ENCODE results near the gene IGHMBP2. TPM values are rescaled to one million over a fixed set of nuclear protein-coding genes. Genes with fewer than 3 reads are reported as not detected.

The IGHMBP2 gene
- total RNA-seq, 1 donor from 2014 or later, result 31.6 TPM

DNA sequence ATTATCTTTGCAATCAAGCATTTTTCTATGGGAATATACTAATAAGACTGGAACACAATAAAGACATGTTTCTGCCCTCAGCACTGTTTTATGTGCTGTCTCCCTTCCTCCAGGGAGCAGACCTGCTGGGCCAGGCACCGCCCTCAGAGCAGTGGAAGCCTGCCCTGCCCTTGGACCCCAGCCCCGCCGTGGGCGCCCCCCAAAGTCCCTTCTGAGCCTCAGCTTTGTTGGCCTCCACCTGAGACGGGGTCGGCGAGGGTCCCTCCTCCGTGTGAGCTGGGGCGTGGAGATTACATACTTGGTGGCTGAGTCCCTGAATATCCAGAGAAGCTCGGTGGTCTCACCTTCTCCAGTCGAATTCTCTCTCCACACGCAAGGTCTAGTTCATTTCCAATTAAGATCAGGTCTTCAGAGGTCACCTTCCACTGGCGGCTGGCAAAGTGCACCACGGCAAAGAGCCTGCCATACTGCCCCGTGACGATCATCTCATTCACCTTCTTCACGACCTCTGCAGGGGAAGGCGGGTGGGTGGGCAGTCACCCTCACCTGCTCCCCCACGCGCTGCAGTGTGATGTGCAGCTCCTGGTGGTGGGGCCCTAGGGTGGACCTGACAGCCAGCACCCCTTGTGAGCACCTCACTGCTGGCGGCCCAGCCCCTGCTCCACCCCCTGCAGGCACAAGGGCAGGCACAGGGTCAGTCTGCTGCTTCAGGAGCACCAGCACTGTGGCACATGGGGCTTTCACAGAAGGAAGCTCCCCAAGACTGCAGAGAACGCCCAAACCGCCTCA is 7.3 kb upstream of the IGHMBP2 start:
- no peaks in the 10 kb centered on the region for H3K4me1 Mint-ChIP-seq (ENCODE audit: low read depth)

GRCh38 chr11:68897441-68897840 is 6.2 kb upstream of the IGHMBP2 start:
- Mint-ChIP-seq H3K9me3 (no peaks in the 10 kb centered on the region), H3K27me3 (ENCODE audit: low read depth) (no peaks in the 10 kb centered on the region), H3K36me3 (ENCODE audit: low read depth) (peaks cover 56% of the 10 kb centered on the region), H3K4me3 (ENCODE audit: low read depth) (no peak overlapping the region), H3K27ac (no peak overlapping the region), H3K4me1 (ENCODE audit: low read depth) (peaks cover 10% of the 10 kb centered on the region)
- intact Hi-C loops (cut with micrococcal nuclease), result no loop called here
- no peak for DNase-seq (ENCODE audit: low spot score)

More for the DNA sequence above, 7.3 kb upstream of the IGHMBP2 start:
- DNase-seq (ENCODE audit: low spot score), result no peak
- H3K4me3 Mint-ChIP-seq (ENCODE audit: low read depth), result no peak overlapping the region
- no peak overlapping the region for H3K27ac Mint-ChIP-seq
- H3K9me3 Mint-ChIP-seq, result no peaks in the 10 kb centered on the region
- no peaks in the 10 kb centered on the region for H3K27me3 Mint-ChIP-seq (ENCODE audit: low read depth)
- intact Hi-C loops (cut with micrococcal nuclease), result no loop called here
- H3K36me3 Mint-ChIP-seq (ENCODE audit: low read depth), result peaks cover 51% of the 10 kb centered on the region

DNA sequence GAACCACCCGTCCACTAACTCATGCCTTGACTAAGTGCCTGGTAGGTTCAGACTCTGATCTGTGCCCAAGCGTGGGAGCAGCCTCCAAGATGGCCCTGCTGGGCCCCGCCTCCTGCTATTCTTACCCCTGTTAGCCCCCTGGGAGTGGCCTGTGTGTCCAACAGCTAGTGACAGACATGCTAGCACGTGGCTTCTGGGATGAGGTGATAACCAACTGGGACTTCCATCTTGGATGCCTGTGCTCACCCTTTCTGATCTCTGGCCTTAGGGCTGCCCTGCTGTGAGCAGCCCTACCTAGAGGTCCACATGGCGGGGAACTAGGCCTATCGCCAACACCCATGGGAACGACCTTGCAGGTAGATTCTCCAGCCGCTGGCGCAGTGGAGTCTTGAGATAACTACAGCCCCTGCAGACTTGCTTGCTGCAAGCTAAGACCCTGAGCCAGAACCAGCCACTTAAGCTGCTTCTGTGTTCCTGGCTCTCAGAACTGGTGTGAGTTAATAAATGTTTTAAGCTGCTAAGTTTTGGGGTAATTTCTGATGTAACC is 2.8 kb upstream of the IGHMBP2 start:
- H3K27ac Mint-ChIP-seq, result no peak overlapping the region
- no peak for DNase-seq (ENCODE audit: low spot score)
- H3K4me1 Mint-ChIP-seq (ENCODE audit: low read depth), result peaks cover 31% of the 10 kb centered on the region
- intact Hi-C loops (cut with micrococcal nuclease), result no loop called here
- no peaks in the 10 kb centered on the region for H3K9me3 Mint-ChIP-seq
- H3K27me3 Mint-ChIP-seq (ENCODE audit: low read depth), result no peaks in the 10 kb centered on the region
- peaks cover 62% of the 10 kb centered on the region for H3K36me3 Mint-ChIP-seq (ENCODE audit: low read depth)
- H3K4me3 Mint-ChIP-seq (ENCODE audit: low read depth), result no peak overlapping the region

- DNase-seq (ENCODE audit: low spot score), result no peak
- H3K4me3 Mint-ChIP-seq (ENCODE audit: low read depth), result peak overlapping the region; percentile 99
- peaks cover 51% of the 10 kb centered on the region for H3K36me3 Mint-ChIP-seq (ENCODE audit: low read depth)
- intact Hi-C loops (cut with micrococcal nuclease), result no loop called here
- no peaks in the 10 kb centered on the region for H3K27me3 Mint-ChIP-seq (ENCODE audit: low read depth)
- no peaks in the 10 kb centered on the region for H3K9me3 Mint-ChIP-seq
- H3K27ac Mint-ChIP-seq, result peak overlapping the region; percentile 93
- peaks cover 31% of the 10 kb centered on the region for H3K4me1 Mint-ChIP-seq (ENCODE audit: low read depth)
These were observed 657 bp downstream of the IGHMBP2 start for GRCh38 chr11:68904248-68904847.

DNA sequence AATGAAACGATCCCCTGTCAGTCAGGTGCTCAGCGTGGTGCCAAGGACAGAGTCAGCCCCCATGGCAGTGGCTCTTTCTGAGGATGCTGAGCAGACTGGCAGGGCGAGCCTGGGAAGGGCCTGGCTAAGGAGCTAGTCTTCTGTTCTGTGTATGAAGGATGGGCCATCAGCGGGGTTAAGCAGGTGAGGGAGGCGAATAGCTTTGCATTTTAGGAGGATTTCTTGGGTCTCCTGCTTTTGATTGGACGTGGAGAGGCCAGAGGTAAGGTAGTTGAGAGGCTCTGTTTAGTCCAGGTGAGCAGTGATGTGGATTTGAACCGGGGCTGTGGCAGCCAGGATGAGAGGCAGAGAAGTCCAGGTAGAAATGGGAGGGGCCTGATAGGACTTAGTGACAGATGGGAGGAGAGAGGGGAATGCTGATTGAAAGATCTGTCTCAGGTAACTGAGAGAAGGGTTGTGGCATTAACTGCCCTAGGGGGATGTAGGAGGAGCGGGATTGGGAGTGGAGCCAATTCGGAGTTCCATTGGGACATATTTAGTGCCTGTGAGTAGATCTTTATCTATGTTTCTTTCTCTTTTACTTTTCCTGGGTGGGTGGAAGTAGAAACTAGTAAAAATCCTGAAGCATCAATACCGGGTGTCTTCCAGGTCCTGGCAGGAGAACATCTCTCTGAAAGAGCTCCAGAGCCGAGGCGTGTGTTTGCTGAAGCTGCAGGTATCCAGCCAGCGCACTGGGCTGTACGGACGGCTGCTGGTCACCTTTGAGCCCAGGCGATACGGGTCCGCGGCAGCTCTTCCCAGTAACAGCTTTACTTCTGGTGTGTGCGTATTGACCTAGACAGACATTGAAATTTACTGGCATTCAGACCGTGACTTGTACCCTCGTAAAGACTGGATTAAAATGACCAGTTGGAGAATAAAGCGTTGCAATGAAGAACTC is 2.0 kb downstream of the IGHMBP2 start:
- no peak for DNase-seq (ENCODE audit: low spot score)
- intact Hi-C loops (cut with micrococcal nuclease), result no loop called here
- Mint-ChIP-seq H3K4me1 (ENCODE audit: low read depth) (peaks cover 31% of the 10 kb centered on the region), H3K36me3 (ENCODE audit: low read depth) (peaks cover 46% of the 10 kb centered on the region), H3K27me3 (ENCODE audit: low read depth) (no peaks in the 10 kb centered on the region), H3K27ac (no peak overlapping the region), H3K9me3 (no peaks in the 10 kb centered on the region), H3K4me3 (ENCODE audit: low read depth) (peak overlapping the region; percentile 99)

DNA sequence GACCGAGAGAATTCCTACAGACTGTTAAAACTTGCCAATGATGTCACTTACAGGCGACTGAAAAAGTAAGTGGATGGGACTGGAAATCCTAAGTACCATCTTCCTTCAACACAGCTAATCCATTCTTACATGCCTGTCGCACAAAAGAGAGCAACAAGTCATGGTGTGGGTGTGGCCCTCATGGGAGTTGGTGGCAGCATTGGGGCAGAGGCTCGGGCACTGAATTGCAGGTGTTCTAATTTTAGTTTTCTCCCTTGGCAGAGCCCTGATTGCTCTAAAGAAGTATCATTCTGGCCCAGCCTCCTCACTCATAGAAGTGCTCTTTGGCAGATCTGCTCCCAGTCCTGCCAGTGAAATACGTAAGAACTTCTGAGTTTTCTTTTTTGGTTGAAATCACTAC is 4.6 kb downstream of the IGHMBP2 start:
- H3K4me1 Mint-ChIP-seq (ENCODE audit: low read depth), result peaks cover 13% of the 10 kb centered on the region
- H3K27me3 Mint-ChIP-seq (ENCODE audit: low read depth), result no peaks in the 10 kb centered on the region
- H3K27ac Mint-ChIP-seq, result no peak overlapping the region
- H3K4me3 Mint-ChIP-seq (ENCODE audit: low read depth), result no peak overlapping the region
- peaks cover 49% of the 10 kb centered on the region for H3K36me3 Mint-ChIP-seq (ENCODE audit: low read depth)
- DNase-seq (ENCODE audit: low spot score), result no peak
- intact Hi-C loops (cut with micrococcal nuclease), result no loop called here
- no peaks in the 10 kb centered on the region for H3K9me3 Mint-ChIP-seq

- Mint-ChIP-seq H3K27me3 (ENCODE audit: low read depth) (no peaks in the 10 kb centered on the region), H3K4me3 (ENCODE audit: low read depth) (no peak overlapping the region), H3K36me3 (ENCODE audit: low read depth) (peaks cover 49% of the 10 kb centered on the region), H3K4me1 (ENCODE audit: low read depth) (no peaks in the 10 kb centered on the region), H3K9me3 (no peaks in the 10 kb centered on the region), H3K27ac (no peak overlapping the region)
- DNase-seq (ENCODE audit: low spot score), result no peak
- intact Hi-C loops (cut with micrococcal nuclease), result no loop called here
These were observed 7.3 kb downstream of the IGHMBP2 start for GRCh38 chr11:68910965-68911364.

- intact Hi-C loops (cut with micrococcal nuclease), result no loop called here
- Mint-ChIP-seq H3K27ac (no peak overlapping the region), H3K36me3 (ENCODE audit: low read depth) (peaks cover 56% of the 10 kb centered on the region), H3K27me3 (ENCODE audit: low read depth) (no peaks in the 10 kb centered on the region), H3K4me3 (ENCODE audit: low read depth) (no peak overlapping the region), H3K9me3 (no peaks in the 10 kb centered on the region), H3K4me1 (ENCODE audit: low read depth) (no peaks in the 10 kb centered on the region)
- no peak for DNase-seq (ENCODE audit: low spot score)
These were observed 8.0 kb downstream of the IGHMBP2 start for GRCh38 chr11:68911731-68912130.

GRCh38 chr11:68912254-68912653 is 8.6 kb downstream of the IGHMBP2 start:
- no peaks in the 10 kb centered on the region for H3K9me3 Mint-ChIP-seq
- no peaks in the 10 kb centered on the region for H3K4me1 Mint-ChIP-seq (ENCODE audit: low read depth)
- H3K4me3 Mint-ChIP-seq (ENCODE audit: low read depth), result no peak overlapping the region
- no peak for DNase-seq (ENCODE audit: low spot score)
- H3K27ac Mint-ChIP-seq, result no peak overlapping the region
- H3K36me3 Mint-ChIP-seq (ENCODE audit: low read depth), result peaks cover 57% of the 10 kb centered on the region
- intact Hi-C loops (cut with micrococcal nuclease), result no loop called here
- no peaks in the 10 kb centered on the region for H3K27me3 Mint-ChIP-seq (ENCODE audit: low read depth)

DNA sequence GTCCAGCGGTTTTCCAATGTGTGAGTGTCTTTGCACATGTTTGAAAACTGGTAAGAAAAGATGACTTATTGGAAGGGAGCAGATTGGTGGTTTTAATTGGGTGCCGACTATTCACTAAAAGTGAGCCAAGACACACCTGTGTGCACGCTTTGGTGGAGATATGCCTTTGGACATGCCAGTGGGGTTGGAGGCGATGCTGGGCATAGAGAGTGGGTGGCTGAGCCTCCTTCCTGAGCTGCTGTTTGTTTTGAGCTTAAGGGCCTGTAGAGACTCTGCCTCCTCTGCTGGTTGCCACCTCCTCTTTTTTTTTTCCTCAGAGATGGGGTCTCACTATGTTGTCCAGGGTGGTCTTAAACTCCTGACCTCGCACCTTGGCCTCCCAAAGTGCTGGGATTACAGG is 9.5 kb downstream of the IGHMBP2 start:
- intact Hi-C loops (cut with micrococcal nuclease), result no loop called here
- H3K27ac Mint-ChIP-seq, result no peak overlapping the region
- no peak overlapping the region for H3K4me3 Mint-ChIP-seq (ENCODE audit: low read depth)
- DNase-seq (ENCODE audit: low spot score), result no peak
- H3K4me1 Mint-ChIP-seq (ENCODE audit: low read depth), result no peaks in the 10 kb centered on the region
- H3K9me3 Mint-ChIP-seq, result no peaks in the 10 kb centered on the region
- H3K27me3 Mint-ChIP-seq (ENCODE audit: low read depth), result no peaks in the 10 kb centered on the region
- peaks cover 60% of the 10 kb centered on the region for H3K36me3 Mint-ChIP-seq (ENCODE audit: low read depth)

GRCh38 chr11:68914761-68915160 is 11.1 kb downstream of the IGHMBP2 start:
- intact Hi-C loops (cut with micrococcal nuclease), result no loop called here
- no peak for DNase-seq (ENCODE audit: low spot score)
- peaks cover 66% of the 10 kb centered on the region for H3K36me3 Mint-ChIP-seq (ENCODE audit: low read depth)
- H3K4me3 Mint-ChIP-seq (ENCODE audit: low read depth), result no peak overlapping the region
- H3K4me1 Mint-ChIP-seq (ENCODE audit: low read depth), result no peaks in the 10 kb centered on the region
- no peak overlapping the region for H3K27ac Mint-ChIP-seq
- H3K9me3 Mint-ChIP-seq, result no peaks in the 10 kb centered on the region
- no peaks in the 10 kb centered on the region for H3K27me3 Mint-ChIP-seq (ENCODE audit: low read depth)

- H3K4me1 Mint-ChIP-seq (ENCODE audit: low read depth), result no peaks in the 10 kb centered on the region
- no peak overlapping the region for H3K27ac Mint-ChIP-seq
- no peaks in the 10 kb centered on the region for H3K9me3 Mint-ChIP-seq
- DNase-seq (ENCODE audit: low spot score), result no peak
- no peaks in the 10 kb centered on the region for H3K27me3 Mint-ChIP-seq (ENCODE audit: low read depth)
- H3K36me3 Mint-ChIP-seq (ENCODE audit: low read depth), result peaks cover 71% of the 10 kb centered on the region
- no peak overlapping the region for H3K4me3 Mint-ChIP-seq (ENCODE audit: low read depth)
- intact Hi-C loops (cut with micrococcal nuclease), result no loop called here
These were observed 12.7 kb downstream of the IGHMBP2 start for GRCh38 chr11:68916439-68916838.

All from activated T-helper 2 cell treated with anti-CD3 and anti-CD28 coated beads, Interferon-gamma antibody, Interleukin-2, Interleukin-4, amounts not matched to agents 10 μg/mL and 5 μg/mL and 100 μg/mL, durations not matched to agents 14 hours and 24 hours and 36 hours (primary cell).